Panc1 (cell line): ENCODE measurements around the gene AGXT2.

Source experiments
- CTCF ChIP-seq: fragments of 450-650 bp; IDR thresholded peaks from 2 replicates; pipeline ENCODE4 v1.5.1; 2017; ENCODE audit warnings: mild to moderate bottlenecking
- POLR2AphosphoS5 ChIP-seq: IDR thresholded peaks from 2 replicates; pipeline ENCODE4 v1.6.1; 2012; ENCODE audit warnings: mild to moderate bottlenecking, low read depth, low read length, moderate library complexity

GRCh38 chr5:34996261-34996660, 51.5 kb downstream of the AGXT2 start:
- TF ChIP-seq CTCF (no peak), POLR2AphosphoS5 (no peak)
